ENCODE measurements around the gene KRTAP5-2.

The KRTAP5-2 gene

DNA sequence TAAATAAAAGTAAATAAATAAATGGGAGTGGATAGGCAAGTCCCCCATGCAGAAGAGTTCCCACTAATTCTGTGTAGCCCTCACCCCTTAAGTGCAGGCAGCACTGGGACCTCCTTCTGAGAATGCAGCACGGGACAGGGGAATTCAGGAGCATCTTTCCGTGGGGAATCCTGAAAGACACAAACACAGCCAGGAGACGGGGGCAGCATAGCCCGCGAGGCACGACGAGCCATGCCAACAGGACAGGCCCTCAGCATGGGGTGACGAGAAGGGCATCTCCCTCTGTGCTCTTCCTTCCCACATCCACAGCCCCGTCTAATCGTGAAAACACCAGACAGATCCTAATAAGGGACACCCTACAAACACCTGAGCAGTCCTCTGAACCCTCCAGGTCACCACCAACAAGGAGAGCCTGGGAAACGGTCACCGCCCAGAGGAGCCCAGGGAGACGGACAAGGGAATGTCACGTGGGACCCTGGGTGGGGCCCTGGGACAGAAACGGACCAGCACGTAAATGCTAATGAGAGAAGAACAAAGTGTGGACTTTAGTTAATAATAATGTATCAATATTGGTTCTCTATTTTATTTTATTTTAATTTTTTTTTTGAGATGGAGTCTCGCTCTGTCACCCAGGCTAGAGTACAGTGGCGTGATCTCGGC, 38.3 kb upstream of the KRTAP5-2 start:
- DNase-seq = no peak
- no peak for TF ChIP-seq GATA1 (IDR thresholded peaks at IDR 0.05; ENCODE audit: low read depth, low read length)
- TF ChIP-seq POLR2A (IDR thresholded peaks at IDR 0.05; ENCODE audit: low read length) = no peak

DNA sequence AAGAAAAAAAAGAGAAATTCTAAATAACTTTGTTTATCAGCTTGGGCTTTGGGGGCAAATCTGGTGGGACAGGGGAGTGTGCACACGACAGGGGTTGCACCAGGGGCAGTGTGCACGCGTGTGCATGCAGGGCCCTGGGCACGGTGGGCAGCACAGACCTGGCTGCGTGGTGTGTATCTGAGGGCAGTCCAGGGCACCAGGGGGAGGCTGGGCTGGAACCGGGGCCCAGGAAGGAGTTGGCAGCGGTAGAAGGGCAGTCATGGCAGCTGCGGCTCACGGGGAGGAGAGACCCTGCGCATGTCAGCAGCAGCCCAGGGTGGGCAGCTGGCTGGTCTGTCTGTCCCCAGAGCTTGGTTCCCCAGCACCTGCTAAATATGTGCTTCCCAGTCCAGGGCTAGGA, 35.8 kb upstream of the KRTAP5-2 start:
- no peak for DNase-seq
- TF ChIP-seq POLR2A (IDR thresholded peaks at IDR 0.05; ENCODE audit: low read length) = no peak
- no peak for TF ChIP-seq GATA1 (IDR thresholded peaks at IDR 0.05; ENCODE audit: low read depth, low read length)

DNA sequence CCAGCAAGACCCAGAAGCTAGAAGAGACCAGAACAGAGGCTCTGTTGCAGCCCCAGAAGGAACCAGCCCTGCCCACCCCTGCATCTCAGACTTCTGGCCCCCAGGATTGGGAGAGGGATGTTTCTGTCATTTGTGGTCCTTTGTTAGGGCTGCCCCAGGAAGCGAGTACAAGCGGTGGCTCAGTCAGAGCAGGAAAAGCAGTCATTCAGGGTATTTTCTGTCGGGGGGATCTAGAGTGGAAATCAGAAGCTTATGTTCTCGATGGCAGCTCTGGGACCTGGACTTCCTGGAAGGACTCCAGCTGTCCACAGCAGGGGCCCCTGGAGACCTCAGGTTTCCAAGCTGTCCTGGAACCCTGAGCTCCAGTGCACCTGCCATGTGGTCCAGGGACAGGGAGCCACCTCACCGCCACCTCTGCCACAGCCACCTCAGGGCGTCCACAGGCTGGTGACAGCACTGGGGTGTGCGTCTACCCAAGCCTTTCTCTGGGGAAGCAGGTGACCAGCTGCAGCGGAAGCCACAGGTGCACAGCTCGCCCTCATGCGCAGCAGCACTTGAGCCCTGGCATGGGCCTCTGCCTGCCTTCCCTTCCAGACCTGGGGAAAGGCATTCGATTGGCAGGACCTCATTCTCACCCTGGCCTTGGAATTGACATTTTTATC, 34.1 kb upstream of the KRTAP5-2 start:
- no peak for TF ChIP-seq POLR2A (IDR thresholded peaks at IDR 0.05; ENCODE audit: low read length)
- no peak for TF ChIP-seq GATA1 (IDR thresholded peaks at IDR 0.05; ENCODE audit: low read depth, low read length)
- no peak for DNase-seq

DNA sequence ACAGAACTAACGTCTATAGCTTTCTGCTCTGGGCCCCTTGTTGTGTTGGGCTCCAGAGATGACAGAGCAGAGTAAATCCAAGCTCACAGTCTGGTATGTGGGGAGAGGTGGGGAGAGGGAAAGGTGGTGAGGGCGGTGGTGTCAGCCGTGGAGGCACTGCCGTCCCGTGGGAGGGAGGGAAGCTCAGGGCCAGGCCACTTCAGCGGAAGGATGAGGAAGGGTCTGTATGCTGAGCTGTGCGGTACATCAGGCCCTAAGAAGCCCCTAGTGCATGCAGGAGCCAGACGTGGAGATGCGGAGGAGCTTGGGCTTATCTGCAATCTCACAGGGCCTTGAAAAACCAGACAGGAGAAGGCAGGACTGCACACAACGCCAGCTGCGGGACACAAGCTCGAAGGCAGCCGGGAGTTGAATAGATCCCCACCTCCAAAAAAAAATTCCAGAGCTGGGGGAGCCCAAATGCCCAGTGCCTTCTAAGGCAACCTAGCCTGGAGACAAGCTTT, 33.0 kb upstream of the KRTAP5-2 start:
- DNase-seq = no peak
- no peak for TF ChIP-seq POLR2A (IDR thresholded peaks at IDR 0.05; ENCODE audit: low read length)
- no peak for TF ChIP-seq GATA1 (IDR thresholded peaks at IDR 0.05; ENCODE audit: low read depth, low read length)

DNA sequence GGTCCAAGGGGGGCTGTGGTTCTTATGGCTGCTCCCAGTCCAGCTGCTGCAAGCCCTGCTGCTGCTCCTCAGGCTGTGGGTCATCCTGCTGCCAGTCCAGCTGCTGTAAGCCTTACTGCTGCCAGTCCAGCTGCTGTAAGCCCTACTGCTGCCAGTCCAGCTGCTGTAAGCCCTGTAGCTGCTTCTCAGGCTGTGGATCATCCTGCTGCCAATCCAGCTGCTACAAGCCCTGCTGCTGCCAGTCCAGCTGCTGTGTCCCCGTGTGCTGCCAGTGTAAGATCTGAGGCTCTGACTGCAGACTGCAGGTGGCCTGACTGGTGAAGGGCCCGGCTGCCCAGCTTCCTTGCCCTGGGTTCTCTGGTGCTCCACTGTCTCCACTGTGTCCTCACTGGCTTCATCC, 32.2 kb upstream of the KRTAP5-2 start:
- DNase-seq = no peak
- TF ChIP-seq POLR2A (IDR thresholded peaks at IDR 0.05; ENCODE audit: low read length) = no peak
- TF ChIP-seq GATA1 (IDR thresholded peaks at IDR 0.05; ENCODE audit: low read depth, low read length) = no peak

DNA sequence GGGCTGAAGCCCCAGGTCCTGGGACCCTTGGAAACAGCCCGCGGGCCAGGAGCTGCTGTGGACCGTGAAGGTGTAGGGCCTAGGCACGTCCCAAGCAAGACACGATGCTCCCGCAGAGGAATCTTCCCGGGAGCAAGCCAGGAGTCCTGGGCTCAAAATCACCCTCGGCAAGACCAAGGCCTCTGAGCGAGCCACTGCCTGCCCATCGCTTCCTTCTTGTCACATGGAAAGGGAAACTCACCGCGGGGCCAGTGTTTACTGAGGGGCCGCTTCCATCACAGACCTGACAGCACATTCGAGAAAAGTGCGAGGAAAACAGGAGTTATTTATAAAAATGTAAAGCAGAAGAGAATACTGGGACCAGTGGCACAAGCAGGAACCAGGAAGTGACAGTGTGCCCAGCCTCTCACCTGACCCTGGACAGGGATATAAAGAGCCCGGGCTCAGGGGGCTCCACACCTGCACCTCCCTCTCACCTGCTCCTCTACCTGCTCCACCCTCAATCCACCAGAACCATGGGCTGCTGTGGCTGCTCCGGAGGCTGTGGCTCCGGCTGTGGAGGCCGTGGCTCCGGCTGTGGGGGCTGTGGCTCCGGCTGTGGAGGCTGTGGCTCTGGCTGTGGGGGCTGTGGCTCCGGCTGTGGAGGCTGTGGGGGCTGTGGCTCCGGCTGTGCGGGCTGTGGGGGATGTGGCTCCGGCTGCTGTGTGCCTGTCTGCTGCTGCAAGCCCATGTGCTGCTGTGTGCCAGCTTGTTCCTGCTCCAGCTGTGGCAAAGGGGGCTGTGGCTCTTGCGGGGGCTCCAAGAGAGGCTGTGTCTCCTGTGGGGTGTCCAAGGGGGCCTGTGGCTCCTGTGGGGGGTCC, 31.5 kb upstream of the KRTAP5-2 start, which contains the start of gene KRTAP5-5:
Gene KRTAP5-5 (plus strand): TSS at position 450 of the 860 bp plus-strand sequence. CDS start 66 bp downstream, at position 516.
- TF ChIP-seq GATA1 (IDR thresholded peaks at IDR 0.05; ENCODE audit: low read depth, low read length) = no peak
- no peak for TF ChIP-seq POLR2A (IDR thresholded peaks at IDR 0.05; ENCODE audit: low read length)
- DNase-seq = no peak

DNA sequence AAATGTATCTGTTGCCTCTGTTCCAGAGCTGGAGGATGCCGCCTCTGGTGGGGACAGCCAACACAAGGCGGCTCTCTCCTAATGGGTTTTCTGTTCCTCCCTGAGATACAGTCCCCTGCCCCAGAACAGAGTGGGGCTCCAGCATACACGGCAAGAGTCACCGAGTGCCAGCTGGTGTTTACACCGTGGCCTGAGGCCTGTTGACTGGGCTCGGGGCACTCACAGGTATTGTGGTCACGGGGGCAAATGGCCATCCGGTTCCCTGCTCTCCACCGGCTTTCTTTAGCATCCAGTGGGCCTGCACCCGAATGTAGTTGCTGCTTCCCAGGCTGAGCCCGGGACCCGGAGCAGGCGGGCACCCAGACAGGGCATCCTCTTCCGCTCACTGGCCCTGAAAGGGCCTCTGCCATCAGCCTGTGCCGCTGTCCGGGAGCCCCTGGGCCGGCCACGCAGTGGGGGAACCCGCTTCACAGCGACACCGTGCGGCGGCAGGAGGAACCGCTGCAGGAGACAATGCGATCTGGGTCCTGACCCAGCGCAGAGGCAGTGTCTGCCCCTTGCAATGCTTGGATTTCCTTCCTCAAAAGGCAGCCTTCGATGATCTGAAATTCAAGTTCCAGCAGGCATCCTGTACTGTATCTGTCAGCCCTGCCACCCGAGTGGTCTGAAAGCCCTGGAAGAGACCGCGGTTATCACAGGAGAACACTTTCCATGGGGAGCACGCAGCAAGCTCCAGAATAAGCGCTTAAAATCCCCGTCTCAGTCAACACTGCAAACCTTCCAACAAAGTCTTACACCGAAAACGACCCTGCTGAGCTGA, 30.6 kb upstream of the KRTAP5-2 start:
- DNase-seq = peak; percentile 37 to 59
- no peak for TF ChIP-seq GATA1 (IDR thresholded peaks at IDR 0.05; ENCODE audit: low read depth, low read length)
- TF ChIP-seq POLR2A (IDR thresholded peaks at IDR 0.05; ENCODE audit: low read length) = no peak

DNA sequence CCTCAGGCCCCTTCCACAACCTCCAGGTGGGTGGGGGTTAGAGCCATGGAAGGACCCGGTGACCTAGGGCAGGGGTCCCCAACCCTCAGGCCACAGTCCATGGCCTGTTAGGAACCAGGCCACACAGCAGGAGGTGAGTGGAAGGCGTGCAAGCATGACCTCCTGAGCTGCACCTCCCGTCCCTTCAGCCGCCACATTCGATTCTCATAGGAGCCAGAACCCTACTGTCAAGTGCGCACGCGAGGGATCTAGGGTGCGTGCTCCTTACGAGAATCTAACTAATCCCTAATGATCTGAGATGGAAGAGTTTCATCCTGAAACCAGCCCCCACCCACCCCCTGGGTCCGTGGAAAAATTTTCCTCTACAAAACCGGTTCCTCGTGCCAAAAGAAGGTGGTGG, 27.4 kb upstream of the KRTAP5-2 start:
- no peak for TF ChIP-seq GATA1 (IDR thresholded peaks at IDR 0.05; ENCODE audit: low read depth, low read length)
- TF ChIP-seq POLR2A (IDR thresholded peaks at IDR 0.05; ENCODE audit: low read length) = no peak
- no peak for DNase-seq

DNA sequence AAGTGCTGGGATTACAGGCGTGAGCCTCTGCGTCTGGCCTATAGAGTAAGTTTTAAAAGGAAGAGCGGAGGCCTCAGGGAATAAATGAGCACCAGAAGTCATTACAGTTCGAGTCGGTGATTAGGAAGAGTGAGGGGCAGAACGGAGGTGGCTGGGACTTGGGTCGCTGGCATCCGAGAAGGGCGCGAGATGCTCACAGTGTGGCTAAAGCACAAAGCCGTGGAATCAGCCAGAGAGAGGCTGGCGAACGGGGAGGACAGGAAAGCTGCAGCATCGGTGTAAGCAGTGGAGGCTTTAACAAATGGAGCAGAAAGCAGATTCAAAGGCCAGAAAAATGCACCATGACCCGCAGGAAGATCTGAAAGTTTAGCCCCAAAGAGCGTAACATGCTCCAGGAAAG, 26.5 kb upstream of the KRTAP5-2 start:
- TF ChIP-seq GATA1 (IDR thresholded peaks at IDR 0.05; ENCODE audit: low read depth, low read length) (no peak), POLR2A (IDR thresholded peaks at IDR 0.05; ENCODE audit: low read length) (no peak)
- DNase-seq = no peak

DNA sequence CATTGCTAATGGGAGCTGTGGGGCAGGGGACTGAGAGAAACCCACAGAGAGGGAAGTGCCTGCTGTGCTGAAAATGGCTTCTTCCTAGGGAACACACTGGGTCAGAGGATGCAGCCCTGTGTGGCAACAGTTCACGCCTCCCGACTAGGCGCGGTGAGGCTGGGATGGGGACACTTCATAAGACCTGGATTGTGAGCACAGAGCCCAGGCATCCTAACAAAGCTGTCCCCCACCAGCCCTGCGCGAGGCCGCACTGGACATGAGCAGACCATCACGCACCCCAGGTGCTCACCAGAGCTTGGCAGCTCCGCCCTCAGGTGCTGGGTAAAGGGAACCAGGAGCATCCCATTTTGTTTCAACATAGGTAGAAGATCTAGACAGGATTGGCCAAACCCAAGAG, 25.6 kb upstream of the KRTAP5-2 start:
- no peak for DNase-seq

DNA sequence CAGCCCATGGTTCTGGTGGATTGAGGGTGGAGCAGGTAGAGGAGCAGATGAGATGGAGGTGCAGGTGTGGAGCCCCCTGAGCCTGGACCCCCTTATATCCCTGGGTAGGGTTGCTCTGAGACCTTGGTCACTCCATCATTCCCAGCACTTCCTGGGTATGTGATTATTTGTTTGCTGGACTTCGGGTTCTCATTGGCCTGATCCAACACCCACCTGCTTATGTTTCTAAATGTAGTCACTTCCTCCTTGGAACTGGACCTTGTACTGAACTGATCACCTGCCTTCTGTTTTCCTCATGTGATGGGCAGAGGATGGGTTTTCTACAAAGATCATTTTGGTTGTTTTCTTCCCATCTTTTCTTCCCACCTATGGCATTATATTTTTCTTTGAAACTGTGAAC, 24.0 kb upstream of the KRTAP5-2 start, which contains the start of gene KRTAP5-4:
Gene KRTAP5-4 (minus strand): TSS at position 53 of the 400 bp plus-strand sequence. CDS start 45 bp downstream, at position 8.
- no peak for DNase-seq
- no peak for TF ChIP-seq POLR2A (IDR thresholded peaks at IDR 0.05; ENCODE audit: low read length)
- TF ChIP-seq GATA1 (IDR thresholded peaks at IDR 0.05; ENCODE audit: low read depth, low read length) = no peak

More for the DNA sequence above, 25.6 kb upstream of the KRTAP5-2 start:
- TF ChIP-seq GATA1 (IDR thresholded peaks at IDR 0.05; ENCODE audit: low read depth, low read length) = no peak
- TF ChIP-seq POLR2A (IDR thresholded peaks at IDR 0.05; ENCODE audit: low read length) = no peak

DNA sequence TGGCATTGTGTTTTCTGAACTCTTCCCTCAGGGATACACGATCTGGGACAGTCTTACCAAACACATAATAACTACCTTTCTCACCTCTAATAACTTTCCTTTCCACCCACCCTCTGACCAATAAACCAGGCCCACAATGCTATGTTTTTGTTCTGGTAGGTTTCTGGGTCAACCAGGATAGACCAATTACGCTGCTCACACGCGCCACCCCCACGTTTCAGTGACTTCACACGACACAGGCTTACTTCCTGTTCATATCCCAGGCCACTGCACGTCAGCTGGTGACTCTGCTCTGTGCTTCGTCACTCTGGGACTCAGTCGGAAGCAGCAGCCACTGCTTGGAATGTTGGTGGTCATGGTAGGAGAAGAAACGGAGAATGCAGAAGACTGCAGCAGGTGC, 21.4 kb upstream of the KRTAP5-2 start:
- no peak for DNase-seq
- no peak for TF ChIP-seq GATA1 (IDR thresholded peaks at IDR 0.05; ENCODE audit: low read depth, low read length)
- TF ChIP-seq POLR2A (IDR thresholded peaks at IDR 0.05; ENCODE audit: low read length) = no peak

DNA sequence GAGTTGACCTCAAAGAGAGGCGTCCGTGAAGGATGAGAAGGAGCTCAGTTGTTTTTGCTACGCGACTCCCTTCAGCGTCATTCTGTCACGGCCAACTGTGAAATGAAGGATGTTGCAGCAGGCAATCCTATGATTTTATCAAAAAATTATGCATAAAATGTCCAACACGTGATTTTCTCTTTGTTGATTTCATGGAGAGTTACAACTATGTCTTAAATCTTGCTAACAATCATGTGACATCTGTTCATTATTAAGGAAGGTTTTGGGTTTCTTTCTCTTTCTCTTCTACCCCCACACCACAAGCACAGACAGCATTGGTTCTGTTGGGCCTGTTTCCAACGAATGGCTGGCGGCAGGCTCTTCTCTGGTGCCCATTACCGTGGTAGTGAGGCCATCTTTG, 20.1 kb upstream of the KRTAP5-2 start:
- no peak for DNase-seq
- TF ChIP-seq GATA1 (IDR thresholded peaks at IDR 0.05; ENCODE audit: low read depth, low read length) = no peak
- no peak for TF ChIP-seq POLR2A (IDR thresholded peaks at IDR 0.05; ENCODE audit: low read length)
